AG04450 (cell line): Measurements from ENCODE around the gene SENP3. TPM values are rescaled to one million over a fixed set of nuclear protein-coding genes. Genes with fewer than 3 reads are reported as not detected.

ENCODE experiments used
- CTCF ChIA-PET: fragments of 300-600, 350-600 bp; formaldehyde crosslinking; extraction: SDS; loops from one replicate; lab custom pipeline; 2022; ENCODE audit warnings: antibody characterized with exemption, inconsistent platforms; lab: Charles Lee
- POLR2A ChIA-PET: fragments of 350-600 bp; formaldehyde crosslinking; extraction: SDS; loops from one replicate; lab custom pipeline; 2021; ENCODE audit warnings: antibody characterized with exemption, inconsistent platforms; lab: Yijun Ruan, JAX
- DNase-seq: peaks from one replicate; pipeline ENCODE4 v3.0.0-alpha.2; 2011; ENCODE audit warnings: low read depth, low spot score
- H3K27ac ChIP-seq: one replicate; pipeline ENCODE4 v1.5.1; 2012; ENCODE audit warnings: low read depth, low read length, control low read depth
- H3K27me3 ChIP-seq: one replicate; pipeline ENCODE4 v1.6.0; 2012; ENCODE audit warnings: low read length; ENCODE audit not compliant: control insufficient read depth, insufficient read depth
- H3K4me3 ChIP-seq: 2 replicates; pipeline ENCODE4 v1.5.1; 2011; ENCODE audit warnings: mild to moderate bottlenecking, low read depth, low read length, control low read depth
- H3K9me3 ChIP-seq: 2 replicates; pipeline ENCODE4 v1.5.1; 2012; ENCODE audit warnings: low read length; ENCODE audit not compliant: control insufficient read depth, insufficient read depth
- CTCF ChIP-seq: IDR thresholded peaks from 2 replicates; pipeline ENCODE4 v1.5.1; 2011; ENCODE audit warnings: low read depth, low read length, control low read depth, inconsistent platforms
- polyA plus RNA-seq: library from polyadenylated mRNA; depleted of rRNA; stranded (reverse); fragments of >200 nt; gene quantifications from 2 replicates; pipeline ENCODE4 v1.2.3, GENCODE V29; 2011

Gene SENP3
- polyA plus RNA-seq, 1 experiment, result 67.6 TPM

- DNase-seq, result no peak
- H3K27me3 ChIP-seq, result no peaks in the 10 kb centered on the region
- ChIA-PET CTCF (no interaction called here), POLR2A (interaction anchor here (0.5 to 0.7 kb wide), 2 partner anchors 154 to 178 kb away, joined by 3 read pairs; no protein-coding TSS in a partner anchor)
- TF ChIP-seq CTCF, result no peak
- H3K27ac ChIP-seq, result peak overlapping the region; percentile 22
- no peak overlapping the region for H3K4me3 ChIP-seq
- H3K9me3 ChIP-seq, result peaks cover 7% of the 10 kb centered on the region; the same call in 1 of the 2 replicates
Observed at GRCh38 chr17:7576432-7576937, 14.8 kb downstream of the SENP3 start.

- no peak for DNase-seq
- Histone ChIP-seq H3K27me3 (no peaks in the 10 kb centered on the region), H3K9me3 (peaks cover 7% of the 10 kb centered on the region; the same call in 1 of the 2 replicates), H3K27ac (peak overlapping the region; percentile 52), H3K4me3 (no peak overlapping the region)
- no peak for TF ChIP-seq CTCF
- CTCF ChIA-PET, result no interaction called here
- POLR2A ChIA-PET, result interaction anchor here (0.7 kb wide), 1 partner anchor 179 kb away, joined by 3 read pairs; no protein-coding TSS in a partner anchor
Observed at GRCh38 chr17:7577327-7578199, 15.8 kb downstream of the SENP3 start.

- DNase-seq, result peak; percentile 66
- Histone ChIP-seq H3K4me3 (peak within 1 kb of the TSS; percentile 29), H3K9me3 (peaks cover 8% of the 10 kb centered on the region; the same call in 1 of the 2 replicates), H3K27ac (peak within 1 kb of the TSS; percentile 89), H3K27me3 (no peaks in the 10 kb centered on the region)
- no peak for TF ChIP-seq CTCF
- ChIA-PET CTCF (interaction anchor here (1.5 to 1.9 kb wide), 2 partner anchors 10 to 18 kb away, joined by 4 to 8 read pairs; no protein-coding TSS in a partner anchor), POLR2A (interaction anchor here (0.6 to 3.2 kb wide), 7 partner anchors 8 to 175 kb away, joined by 3 to 22 read pairs (median 3); partner anchors contain the start of genes SENP3, SOX15, TP53 and WRAP53)
Observed at GRCh38 chr17:7579001-7579833, 17.5 kb downstream of the SENP3 start, which contains the start of gene CD68. TSS of gene CD68 (plus strand) at chr17:7579638. CDS start at chr17:7579678, 40 bp downstream.

- H3K27me3 ChIP-seq, result no peaks in the 10 kb centered on the region
- CTCF ChIA-PET, result interaction anchor here (1.5 to 1.9 kb wide), 2 partner anchors 9 to 19 kb away, joined by 4 to 8 read pairs; no protein-coding TSS in a partner anchor
- POLR2A ChIA-PET, result interaction anchor here (0.9 to 3.2 kb wide), 6 partner anchors 7 to 176 kb away, joined by 3 to 22 read pairs (median 4); partner anchors contain the start of genes SENP3, SOX15, TP53 and WRAP53
- TF ChIP-seq CTCF, result no peak
- H3K9me3 ChIP-seq, result peaks cover 8% of the 10 kb centered on the region; the same call in 1 of the 2 replicates
- H3K4me3 ChIP-seq, result peak overlapping the region; percentile 29
- no peak for DNase-seq
- peak overlapping the region; percentile 89 for H3K27ac ChIP-seq
Observed at GRCh38 chr17:7579834-7580603, 18.3 kb downstream of the SENP3 start.
